Heart right ventricle (tissue), 16 donors: Measurements from ENCODE around the gene DEFB129. TPM values are rescaled to one million over a fixed set of nuclear protein-coding genes. Genes with fewer than 3 reads are reported as not detected.

Experiments
- ATAC-seq, 8 donors: fragments of 200-7000 bp; cut with Tn5 transposase; one replicate each; pipeline ENCODE4 v1.9.1; 2020; ENCODE audit warnings: mild to moderate bottlenecking in 8 of 8, moderate library complexity in 8 of 8, moderate number of reproducible peaks in 1 of 8
- DNase-seq, 2 donors: peaks; one replicate each; pipeline ENCODE4 v3.0.0-alpha.2; 2020
- H3K27ac ChIP-seq, 10 donors: fragments of 200-600 bp; sonication (generic) in 2 of 10; one replicate each; pipeline versions ENCODE4 v1.5.0 to v1.8.0; 2020 to 2022; ENCODE audit warnings: mild to moderate bottlenecking in 3 of 10
- H3K27me3 ChIP-seq, 7 donors: fragments of 200-600 bp; one replicate each; pipeline ENCODE4 v1.8.0; 2021 to 2022; ENCODE audit warnings: mild to moderate bottlenecking in 2 of 7
- H3K36me3 ChIP-seq, 9 donors: fragments of 200-600 bp; sonication (generic) in 1 of 9; one replicate each; pipeline versions ENCODE4 v1.5.0 to v1.8.0; 2020 to 2022; ENCODE audit warnings: mild to moderate bottlenecking in 2 of 9
- H3K4me1 ChIP-seq, 9 donors: fragments of 200-600 bp; sonication (generic) in 1 of 9; one replicate each; pipeline versions ENCODE4 v1.5.0 to v1.8.0; 2020 to 2022; ENCODE audit warnings: mild to moderate bottlenecking in 4 of 9
- H3K4me3 ChIP-seq, 10 donors: fragments of 200-600 bp; sonication (generic) in 2 of 10; one replicate each; pipeline versions ENCODE4 v1.5.0 to v1.8.0; 2020 to 2022; ENCODE audit warnings: mild to moderate bottlenecking in 7 of 10, moderate library complexity in 2 of 10
- H3K9me3 ChIP-seq, 11 donors: fragments of 200-600 bp in 10 of 11; sonication (generic) in 2 of 11; one replicate each; pipeline versions ENCODE4 v1.5.0 to v1.8.0; 2013 to 2022; ENCODE audit warnings: mild to moderate bottlenecking in 2 of 11, control low read depth in 1 of 11, moderate library complexity in 1 of 11
- WGBS, 2 donors: extraction: QIAGEN DNeasy Blood & Tissue Kit; methylation state at CpG; one replicate each; pipeline ENCODE4 v1.1.7; 2013; ENCODE audit warnings: inconsistent platforms in 1 of 2; 5-methylcytosine and 5-hydroxymethylcytosine counted together
- intact Hi-C, 10 donors: fragments of 100-400 bp; cut with DNase I; formaldehyde crosslinking; loops; one replicate each; pipeline versions ENCODE4 v1.11.1 to v1.14.2; 2022
- long read RNA-seq, 3 donors: library from polyadenylated mRNA; unstranded; transcript quantifications; one replicate each; pipeline ENCODE4 v2.0.0, GENCODE V29; 2020 to 2021
- polyA plus RNA-seq, 2 donors: library from polyadenylated mRNA; stranded (reverse); fragments of 200-250 nt; gene quantifications; one replicate each; pipeline ENCODE4 v1.2.3, GENCODE V29; 2013
- total RNA-seq, 10 donors: library from RNA; stranded (reverse); fragmentation: NEBNext Ultra II Directional in 3 of 10; extraction: Animal tissue kit (Norgen Biotek cat#: 25700) in 3 of 10; gene quantifications; one replicate each; pipeline versions ENCODE4 v1.2.1 to v1.2.4, GENCODE V29; 2021 to 2023
- TF ChIP-seq, protein P1 (sequence below), 9 donors: fragments of 200-600 bp; sonication (generic) in 2 of 9; IDR thresholded peaks; one replicate each; pipeline versions ENCODE4 v1.5.0 to v1.8.0; 2021 to 2022; ENCODE audit warnings: antibody characterized with exemption in 9 of 9, mild to moderate bottlenecking in 5 of 9, moderate library complexity in 1 of 9
- donor health status: Arrhythmogenic right ventricular cardiomyopathy.
- donor health status: ischemic (EF 13 %, LVEDD 7.1; RV severe dilation, severe dysfunction).
- donor health status: healthy with polysubstance abuse.
- donor health status: DM: no; HTN: yes; CAD: no.
- donor health status: DM: no; HTN: no; CAD: no.
- donor health status: ischemic (EF 25% LVEDD 6.9; RV normal size, moderate dysfunction).
- donor health status: ischemic (EF 25% LVEDD 5.7; RV mildly dilated, moderate dysfunction).
- donor health status: healthy.
- donor health status: DM: yes; HTN: yes; CAD: no.
- donor health status: Ischemic cardiomyopathy.
- donor health status: ischemic (EF 35%, LVEDD 5.7; RV mildly dilated, moderate dysfunction).
- donor health status: nonischemic (EF 11% LVEDD 7.7; RV severe dilation, severe dysfunction).
- donor health status: DM: yes; HTN: yes; CAD: no.
- donor health status: PGD.
- donor health status: ischemic (EF 29% LVEDD 5.4; RV normal size, mild dysfunction).
- donor health status: nonischemic (EF 23%, LVEDD 6.1; RV moderate dilation, normal function).

The DEFB129 gene, protein sequence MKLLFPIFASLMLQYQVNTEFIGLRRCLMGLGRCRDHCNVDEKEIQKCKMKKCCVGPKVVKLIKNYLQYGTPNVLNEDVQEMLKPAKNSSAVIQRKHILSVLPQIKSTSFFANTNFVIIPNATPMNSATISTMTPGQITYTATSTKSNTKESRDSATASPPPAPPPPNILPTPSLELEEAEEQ
- not detected for total RNA-seq
- polyA plus RNA-seq, result not detected
- long read RNA-seq, donor 1, result 0 reads
- long read RNA-seq, donor 2, result 0 reads
- long read RNA-seq, donor 3, result 0 reads

DNA sequence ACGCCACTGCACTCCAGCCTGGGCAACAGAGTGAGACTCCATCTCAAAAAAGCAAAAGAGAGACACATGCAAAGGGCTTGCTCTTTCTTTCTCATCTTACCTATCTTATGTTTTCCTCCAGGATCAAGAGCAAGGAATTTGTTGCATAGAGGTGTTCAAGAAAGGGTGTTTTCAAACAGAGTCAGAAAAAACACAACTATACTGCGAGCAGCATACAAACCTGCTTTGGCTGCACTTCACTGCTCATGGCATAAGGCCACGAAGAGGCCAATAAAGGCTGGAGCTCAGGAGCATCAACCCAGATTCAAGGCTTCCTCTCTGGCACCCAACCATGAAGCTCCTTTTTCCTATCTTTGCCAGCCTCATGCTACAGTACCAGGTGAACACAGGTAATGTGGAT is at the start of gene DEFB129:
TSS of gene DEFB129 (plus strand) at position 301 of the 400 bp plus-strand sequence. CDS start at position 332, 31 bp downstream.
- 78 to 81% methylated on average over 3 of the region's 3 CpGs for WGBS, 2 donors
- ATAC-seq, result no peak

GRCh38 chr20:184288-184687 is 42.8 kb upstream of the DEFB129 start:
- Histone ChIP-seq H3K9me3 (peaks cover 0 to 25% (median 5%) of the 10 kb centered on the region in 11 donors), H3K27ac (no peak overlapping the region), H3K36me3 (no peaks in the 10 kb centered on the region), H3K27me3 (peaks cover 0 to 35% (median 9%) of the 10 kb centered on the region in 7 donors), H3K4me1 (no peaks in the 10 kb centered on the region), H3K4me3 (no peak overlapping the region)
- DNase-seq, result no peak
- WGBS, 2 donors, result 57 to 61% methylated on average over 2 of the region's 2 CpGs
- ATAC-seq, result no peak
- intact Hi-C loops, result no loop called here
- TF ChIP-seq, protein P1, sequence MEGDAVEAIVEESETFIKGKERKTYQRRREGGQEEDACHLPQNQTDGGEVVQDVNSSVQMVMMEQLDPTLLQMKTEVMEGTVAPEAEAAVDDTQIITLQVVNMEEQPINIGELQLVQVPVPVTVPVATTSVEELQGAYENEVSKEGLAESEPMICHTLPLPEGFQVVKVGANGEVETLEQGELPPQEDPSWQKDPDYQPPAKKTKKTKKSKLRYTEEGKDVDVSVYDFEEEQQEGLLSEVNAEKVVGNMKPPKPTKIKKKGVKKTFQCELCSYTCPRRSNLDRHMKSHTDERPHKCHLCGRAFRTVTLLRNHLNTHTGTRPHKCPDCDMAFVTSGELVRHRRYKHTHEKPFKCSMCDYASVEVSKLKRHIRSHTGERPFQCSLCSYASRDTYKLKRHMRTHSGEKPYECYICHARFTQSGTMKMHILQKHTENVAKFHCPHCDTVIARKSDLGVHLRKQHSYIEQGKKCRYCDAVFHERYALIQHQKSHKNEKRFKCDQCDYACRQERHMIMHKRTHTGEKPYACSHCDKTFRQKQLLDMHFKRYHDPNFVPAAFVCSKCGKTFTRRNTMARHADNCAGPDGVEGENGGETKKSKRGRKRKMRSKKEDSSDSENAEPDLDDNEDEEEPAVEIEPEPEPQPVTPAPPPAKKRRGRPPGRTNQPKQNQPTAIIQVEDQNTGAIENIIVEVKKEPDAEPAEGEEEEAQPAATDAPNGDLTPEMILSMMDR (IDR thresholded peaks at IDR 0.05), result no peak

More for the DNA sequence above, at the start of gene DEFB129:
- no peaks in the 10 kb centered on the region for H3K4me1 ChIP-seq
- H3K27me3 ChIP-seq, result peaks cover 0 to 14% (median 7%) of the 10 kb centered on the region in 7 donors
- intact Hi-C loops, result no loop called here
- no peaks in the 10 kb centered on the region for H3K36me3 ChIP-seq
- no peak within 1 kb of the TSS for H3K4me3 ChIP-seq
- TF ChIP-seq, protein P1 (IDR thresholded peaks at IDR 0.05), result no peak
- DNase-seq, result no peak
- H3K27ac ChIP-seq, result no peak within 1 kb of the TSS
- H3K9me3 ChIP-seq, result peaks cover 0 to 5% (median 0%) of the 10 kb centered on the region in 11 donors

- Histone ChIP-seq H3K4me1 (no peaks in the 10 kb centered on the region), H3K27me3 (peaks cover 0 to 19% (median 3%) of the 10 kb centered on the region in 7 donors), H3K27ac (no peak overlapping the region), H3K36me3 (no peaks in the 10 kb centered on the region), H3K9me3 (peaks cover 0 to 26% (median 5%) of the 10 kb centered on the region in 11 donors), H3K4me3 (no peak overlapping the region)
- TF ChIP-seq, protein P1 (IDR thresholded peaks at IDR 0.05), result no peak
- WGBS, 2 donors, result 58 to 59% methylated on average over 2 of the region's 2 CpGs
- ATAC-seq (no peak), DNase-seq (no peak)
- intact Hi-C loops, result no loop called here
Measured at GRCh38 chr20:187733-188132, 39.3 kb upstream of the DEFB129 start.

GRCh38 chr20:189611-190010 is 37.4 kb upstream of the DEFB129 start, which contains the start of gene DEFB128:
Gene DEFB128, minus strand, starts transcription at chr20:189711. Its CDS starts 88 bp downstream, at chr20:189623.
- TF ChIP-seq, protein P1 (IDR thresholded peaks at IDR 0.05), result no peak
- Histone ChIP-seq H3K36me3 (no peaks in the 10 kb centered on the region), H3K27me3 (peaks cover 0 to 19% (median 3%) of the 10 kb centered on the region in 7 donors), H3K27ac (no peak within 1 kb of the TSS), H3K9me3 (peaks cover 0 to 17% (median 0%) of the 10 kb centered on the region in 11 donors), H3K4me1 (no peaks in the 10 kb centered on the region), H3K4me3 (no peak within 1 kb of the TSS)
- DNase-seq (no peak), ATAC-seq (no peak)
- WGBS, 2 donors, result 60 to 66% methylated on average over 7 of the region's 7 CpGs
- intact Hi-C loops, result no loop called here
